SK-N-SH (cell line): ENCODE data around the gene AUTS2. TPM values are rescaled to one million over a fixed set of nuclear protein-coding genes. Genes with fewer than 3 reads are reported as not detected.

Experiments
- CTCF ChIA-PET: fragments of 300-600, 350-600 bp; formaldehyde crosslinking; extraction: SDS; loops from one replicate; lab custom pipeline; 2021; lab: Yijun Ruan, JAX
- POLR2A ChIA-PET: fragments of 350-600 bp; sonication (Branson Sonifier 250); formaldehyde crosslinking; extraction: SDS; loops from one replicate; lab custom pipeline; 2020; ENCODE audit warnings: antibody characterized with exemption, inconsistent platforms; lab: Yijun Ruan, JAX
- DNase-seq: peaks from one replicate; pipeline ENCODE4 v3.0.0; 2012
- H2AFZ ChIP-seq: fragments of 200-600 bp; sonication (generic); 2 replicates; pipeline ENCODE4 v1.8.1; 2016; ENCODE audit warnings: antibody characterized with exemption, mild to moderate bottlenecking, low read depth
- H3F3A ChIP-seq: fragments of 200-600 bp; sonication (generic); replicated peaks from 2 replicates; pipeline ENCODE3; 2016; ENCODE audit warnings: antibody characterized with exemption, mild to moderate bottlenecking; ENCODE audit not compliant: insufficient read depth
- H3K27ac ChIP-seq, 2 experiments: fragments of 200-500 bp in 1 of 2; fragments of 200-600 bp in 1 of 2; sonication (Bioruptor generic) in 1 of 2; sonication (generic), shearing (Covaris generic) in 1 of 2; 2 replicates each; pipeline versions ENCODE4 v1.5.1 to v1.6.1; 2014 to 2016; ENCODE audit warnings: low read depth in 2 of 2, inconsistent platforms in 1 of 2, low read length in 1 of 2, mild to moderate bottlenecking in 1 of 2, mixed read lengths in 1 of 2
- H3K27me3 ChIP-seq: fragments of 200-600 bp; sonication (generic), shearing (Covaris generic); 2 replicates; pipeline ENCODE4 v1.6.1; 2016; ENCODE audit warnings: mixed run types; ENCODE audit not compliant: insufficient read depth
- H3K36me3 ChIP-seq, 2 experiments: fragments of 200-500 bp in 1 of 2; fragments of 200-600 bp in 1 of 2; sonication (Bioruptor generic) in 1 of 2; sonication (generic) in 1 of 2; replicated peaks in 1 of 2; 2 replicates each; pipeline versions ENCODE3 to v1.5.1; 2014 to 2016; ENCODE audit warnings: low read length in 1 of 2, mild to moderate bottlenecking in 1 of 2; ENCODE audit not compliant: insufficient read depth in 2 of 2, control insufficient read depth in 1 of 2
- H3K4me1 ChIP-seq, 2 experiments: fragments of 200-500 bp in 1 of 2; fragments of 200-600 bp in 1 of 2; sonication (Bioruptor generic) in 1 of 2; sonication (generic), shearing (Covaris generic) in 1 of 2; 2 replicates each; pipeline versions ENCODE4 v1.5.1 to v1.6.1; 2014 to 2016; ENCODE audit warnings: low read depth in 1 of 2, low read length in 1 of 2, mixed run types in 1 of 2; ENCODE audit not compliant: insufficient read depth in 2 of 2, control insufficient read depth in 1 of 2
- H3K4me2 ChIP-seq: fragments of 200-600 bp; sonication (generic), shearing (Covaris generic); 2 replicates; pipeline ENCODE4 v1.6.1; 2017; ENCODE audit warnings: mixed run types
- H3K4me3 ChIP-seq, 2 experiments: fragments of 200-500 bp in 1 of 2; fragments of 200-600 bp in 1 of 2; sonication (Bioruptor generic) in 1 of 2; sonication (generic), shearing (Covaris generic) in 1 of 2; 2 replicates each; pipeline versions ENCODE4 v1.5.1 to v1.8.1; 2014 to 2016; ENCODE audit warnings: low read depth in 2 of 2, inconsistent platforms in 1 of 2, low read length in 1 of 2, mild to moderate bottlenecking in 1 of 2, mixed read lengths in 1 of 2, moderate library complexity in 1 of 2
- H3K79me2 ChIP-seq: fragments of 200-600 bp; sonication (generic); 2 replicates; pipeline ENCODE4 v1.8.1; 2017; ENCODE audit warnings: mild to moderate bottlenecking; ENCODE audit not compliant: insufficient read depth
- H3K9ac ChIP-seq: fragments of 200-600 bp; sonication (generic); 2 replicates; pipeline ENCODE4 v1.6.1; 2017; ENCODE audit warnings: mixed run types
- H3K9me2 ChIP-seq: fragments of 200-600 bp; sonication (generic); 2 replicates; pipeline ENCODE4 v1.6.1; 2017; ENCODE audit warnings: mixed run types
- H3K9me3 ChIP-seq: fragments of 200-600 bp; sonication (generic); 2 replicates; pipeline ENCODE4 v1.6.1; 2017; ENCODE audit warnings: mixed run types, mild to moderate bottlenecking, moderate library complexity
- H4K20me1 ChIP-seq: fragments of 200-600 bp; sonication (generic); 2 replicates; pipeline ENCODE4 v1.6.1; 2017; ENCODE audit warnings: mild to moderate bottlenecking, mixed run types; ENCODE audit not compliant: insufficient read depth
- EP300 ChIP-seq, 2 experiments: IDR thresholded peaks; 2 replicates each; pipeline versions ENCODE4 v1.4.0 to v1.6.1; 2012; ENCODE audit warnings: borderline replicate concordance in 1 of 2, low read depth in 1 of 2, low read length in 1 of 2
- FOXJ3 ChIP-seq: sonication (generic); formaldehyde crosslinking; IDR thresholded peaks from 2 replicates; pipeline ENCODE4 v1.5.1; 2020; ENCODE audit warnings: mild to moderate bottlenecking, missing genetic modification reagents
- GATA2 ChIP-seq: sonication (generic); formaldehyde crosslinking; IDR thresholded peaks from 2 replicates; pipeline ENCODE4 v1.5.0; 2020; ENCODE audit warnings: mild to moderate bottlenecking, missing genetic modification reagents
- MAX ChIP-seq: IDR thresholded peaks from 2 replicates; pipeline ENCODE4 v1.4.0; 2012; ENCODE audit warnings: low read depth
- MEF2A ChIP-seq: IDR thresholded peaks from 2 replicates; pipeline ENCODE4 v1.4.0; 2012; ENCODE audit warnings: low read depth, borderline replicate concordance
- MXI1 ChIP-seq: IDR thresholded peaks from 2 replicates; pipeline ENCODE4 v1.6.1; 2012; ENCODE audit warnings: mild to moderate bottlenecking, low read depth, low read length, improper control_type of control experiment
- NFIC ChIP-seq: IDR thresholded peaks from 2 replicates; pipeline ENCODE4 v1.4.0; 2012; ENCODE audit warnings: borderline replicate concordance
- POLR2AphosphoS5 ChIP-seq: IDR thresholded peaks from 2 replicates; pipeline ENCODE4 v1.6.1; 2012; ENCODE audit warnings: low read depth, low read length
- RAD21 ChIP-seq: IDR thresholded peaks from 2 replicates; pipeline ENCODE4 v1.6.1; 2012; ENCODE audit warnings: mild to moderate bottlenecking, low read length
- RCOR1 ChIP-seq: fragments of 150-350 bp; IDR thresholded peaks from 2 replicates; pipeline ENCODE4 v1.6.1; 2017; ENCODE audit warnings: antibody characterized with exemption, low read length
- RFX5 ChIP-seq: IDR thresholded peaks from 2 replicates; pipeline ENCODE4 v1.6.1; 2012; ENCODE audit warnings: mild to moderate bottlenecking, improper control_type of control experiment, low read length
- SIN3A ChIP-seq: IDR thresholded peaks from 2 replicates; pipeline ENCODE4 v1.6.1; 2012; ENCODE audit warnings: low read depth, mild to moderate bottlenecking, low read length, moderate library complexity, borderline replicate concordance
- TCF12 ChIP-seq: IDR thresholded peaks from 2 replicates; pipeline ENCODE4 v1.4.0; 2012
- WGBS: methylation state at CpG from one replicate; pipeline ENCODE4 v1.1.6; 2017; ENCODE audit warnings: low lambda C conversion rate; 5-methylcytosine and 5-hydroxymethylcytosine counted together
- polyA plus RNA-seq, 3 experiments: library from polyadenylated mRNA; depleted of rRNA; stranded (reverse); fragments of >200 nt; gene quantifications; 2 replicates each; pipeline ENCODE4 v1.2.3, GENCODE V29; 2012
- TF ChIP-seq, protein P1 (sequence below): IDR thresholded peaks from 2 replicates; pipeline ENCODE4 v1.4.0; 2012; ENCODE audit warnings: low read depth, borderline replicate concordance
- TF ChIP-seq, protein P2 (sequence below): fragments of 150-350 bp; IDR thresholded peaks from 2 replicates; pipeline ENCODE4 v1.6.1; 2017; ENCODE audit warnings: antibody characterized with exemption, low read length, low read depth, borderline replicate concordance
- TF ChIP-seq, protein P3 (sequence below): fragments of 150-350 bp; IDR thresholded peaks from 2 replicates; pipeline ENCODE4 v1.6.1; 2016; ENCODE audit warnings: mild to moderate bottlenecking, low read depth, low read length

The AUTS2 gene
- polyA plus RNA-seq, 1 of the 3 experiments (the other 2 are of a cell fraction) = 15.6 TPM

DNA sequence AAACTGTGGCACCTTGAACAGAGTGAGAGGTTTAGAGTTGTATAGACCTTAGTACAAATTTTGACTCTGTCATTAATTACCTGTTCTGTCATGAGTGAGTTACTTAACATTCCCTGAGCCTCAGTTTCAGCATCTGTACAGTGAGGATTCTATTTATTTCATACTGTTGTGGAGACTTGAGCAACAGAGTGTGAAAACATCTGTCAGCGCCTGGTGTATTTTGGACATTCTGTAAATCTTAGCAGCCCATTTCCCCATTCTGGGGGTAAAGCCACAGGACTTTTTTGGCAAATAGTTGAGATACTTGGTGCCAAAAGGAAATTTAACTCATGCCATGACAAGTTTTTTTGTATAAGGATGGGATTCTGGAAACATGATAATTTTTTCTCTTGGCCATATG is 94.8 kb downstream of the AUTS2 start:
- no peak for DNase-seq
- no peak overlapping the region for H3K9ac ChIP-seq
- peaks cover 0 to 21% of the 10 kb centered on the region in 2 experiments; a peak in 2 of 4 replicates for H3K4me1 ChIP-seq
- no peak overlapping the region for H3K4me3 ChIP-seq
- H4K20me1 ChIP-seq = peaks cover 6% of the 10 kb centered on the region; the same call in 1 of the 2 replicates
- ChIA-PET CTCF (interaction anchor here (1.0 to 1.3 kb wide), 2 partner anchors 11 to 38 kb away, joined by 3 read pairs; no protein-coding TSS in a partner anchor), POLR2A (interaction anchor here (0.6 kb wide), 1 partner anchor 37 kb away, joined by 3 read pairs; no protein-coding TSS in a partner anchor)
- H3K9me2 ChIP-seq = no peaks in the 10 kb centered on the region
- no peaks in the 10 kb centered on the region for H3K9me3 ChIP-seq
- WGBS = 92% methylated on average over 1 of the region's 1 CpG
- H3K4me2 ChIP-seq = no peak overlapping the region
- 0 out of 2 replicates have a peak, but pooled peaks cover 5% of the 10 kb centered on the region for H3K79me2 ChIP-seq
- TF ChIP-seq MXI1 = no peak
- no peak for TF ChIP-seq NFIC
- TF ChIP-seq GATA2 (CRISPR knock-in tag) = no peak
- no peak for TF ChIP-seq MEF2A
- no peak for TF ChIP-seq POLR2AphosphoS5
- no peak for TF ChIP-seq RAD21
- TF ChIP-seq EP300 (IDR thresholded peaks at IDR 0.05; ENCODE audit: borderline replicate concordance in 1 of 2, low read depth in 1 of 2, low read length in 1 of 2) = no peak
- TF ChIP-seq RCOR1 = no peak
- TF ChIP-seq, protein P1, sequence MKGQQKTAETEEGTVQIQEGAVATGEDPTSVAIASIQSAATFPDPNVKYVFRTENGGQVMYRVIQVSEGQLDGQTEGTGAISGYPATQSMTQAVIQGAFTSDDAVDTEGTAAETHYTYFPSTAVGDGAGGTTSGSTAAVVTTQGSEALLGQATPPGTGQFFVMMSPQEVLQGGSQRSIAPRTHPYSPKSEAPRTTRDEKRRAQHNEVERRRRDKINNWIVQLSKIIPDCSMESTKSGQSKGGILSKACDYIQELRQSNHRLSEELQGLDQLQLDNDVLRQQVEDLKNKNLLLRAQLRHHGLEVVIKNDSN = no peak
- TF ChIP-seq, protein P2, sequence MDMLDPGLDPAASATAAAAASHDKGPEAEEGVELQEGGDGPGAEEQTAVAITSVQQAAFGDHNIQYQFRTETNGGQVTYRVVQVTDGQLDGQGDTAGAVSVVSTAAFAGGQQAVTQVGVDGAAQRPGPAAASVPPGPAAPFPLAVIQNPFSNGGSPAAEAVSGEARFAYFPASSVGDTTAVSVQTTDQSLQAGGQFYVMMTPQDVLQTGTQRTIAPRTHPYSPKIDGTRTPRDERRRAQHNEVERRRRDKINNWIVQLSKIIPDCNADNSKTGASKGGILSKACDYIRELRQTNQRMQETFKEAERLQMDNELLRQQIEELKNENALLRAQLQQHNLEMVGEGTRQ = no peak
- no peak for TF ChIP-seq TCF12
- no peak for TF ChIP-seq MAX
- TF ChIP-seq FOXJ3 (CRISPR knock-in tag) = no peak
- no peak for TF ChIP-seq SIN3A
- TF ChIP-seq, protein P3, sequence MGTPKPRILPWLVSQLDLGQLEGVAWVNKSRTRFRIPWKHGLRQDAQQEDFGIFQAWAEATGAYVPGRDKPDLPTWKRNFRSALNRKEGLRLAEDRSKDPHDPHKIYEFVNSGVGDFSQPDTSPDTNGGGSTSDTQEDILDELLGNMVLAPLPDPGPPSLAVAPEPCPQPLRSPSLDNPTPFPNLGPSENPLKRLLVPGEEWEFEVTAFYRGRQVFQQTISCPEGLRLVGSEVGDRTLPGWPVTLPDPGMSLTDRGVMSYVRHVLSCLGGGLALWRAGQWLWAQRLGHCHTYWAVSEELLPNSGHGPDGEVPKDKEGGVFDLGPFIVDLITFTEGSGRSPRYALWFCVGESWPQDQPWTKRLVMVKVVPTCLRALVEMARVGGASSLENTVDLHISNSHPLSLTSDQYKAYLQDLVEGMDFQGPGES = no peak
- no peak for TF ChIP-seq RFX5
- H2AFZ ChIP-seq = no peak overlapping the region
- H3K36me3 ChIP-seq = no peaks in the 10 kb centered on the region
- no peaks in the 10 kb centered on the region for H3F3A ChIP-seq
- H3K27ac ChIP-seq = no peak overlapping the region
- H3K27me3 ChIP-seq = no peaks in the 10 kb centered on the region
